Activated CD8-positive, alpha-beta memory T cell treated with anti-CD3 and anti-CD28 coated beads for 48 hours (primary cell): ENCODE results near the gene GNB1L.

ENCODE experiments used
- DNase-seq, 3 experiments: peaks; one replicate each; pipeline ENCODE4 v3.0.0-alpha.2; 2020; ENCODE audit warnings: low read depth in 2 of 3, low spot score in 2 of 3

The GNB1L gene

DNA sequence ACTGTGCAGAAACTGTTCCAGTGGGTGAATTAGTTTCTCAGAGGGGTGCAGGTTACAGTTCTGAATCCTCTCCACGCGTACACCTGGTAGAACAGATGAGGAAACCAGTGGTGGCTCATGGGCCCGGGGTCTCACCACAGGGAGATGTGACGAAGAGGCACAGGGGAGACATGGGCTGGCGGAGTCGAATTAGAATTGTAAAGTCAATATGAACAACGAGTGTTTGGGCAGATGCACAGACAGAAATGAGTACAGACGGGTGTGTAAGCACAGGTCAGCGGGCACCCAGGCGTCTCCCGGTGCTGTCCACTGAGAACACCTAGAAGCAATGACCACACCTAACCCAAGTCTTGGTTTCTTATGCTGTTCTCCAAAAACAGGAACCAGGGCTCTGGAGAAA is 41.8 kb downstream of the GNB1L start:
- no peak for DNase-seq

DNA sequence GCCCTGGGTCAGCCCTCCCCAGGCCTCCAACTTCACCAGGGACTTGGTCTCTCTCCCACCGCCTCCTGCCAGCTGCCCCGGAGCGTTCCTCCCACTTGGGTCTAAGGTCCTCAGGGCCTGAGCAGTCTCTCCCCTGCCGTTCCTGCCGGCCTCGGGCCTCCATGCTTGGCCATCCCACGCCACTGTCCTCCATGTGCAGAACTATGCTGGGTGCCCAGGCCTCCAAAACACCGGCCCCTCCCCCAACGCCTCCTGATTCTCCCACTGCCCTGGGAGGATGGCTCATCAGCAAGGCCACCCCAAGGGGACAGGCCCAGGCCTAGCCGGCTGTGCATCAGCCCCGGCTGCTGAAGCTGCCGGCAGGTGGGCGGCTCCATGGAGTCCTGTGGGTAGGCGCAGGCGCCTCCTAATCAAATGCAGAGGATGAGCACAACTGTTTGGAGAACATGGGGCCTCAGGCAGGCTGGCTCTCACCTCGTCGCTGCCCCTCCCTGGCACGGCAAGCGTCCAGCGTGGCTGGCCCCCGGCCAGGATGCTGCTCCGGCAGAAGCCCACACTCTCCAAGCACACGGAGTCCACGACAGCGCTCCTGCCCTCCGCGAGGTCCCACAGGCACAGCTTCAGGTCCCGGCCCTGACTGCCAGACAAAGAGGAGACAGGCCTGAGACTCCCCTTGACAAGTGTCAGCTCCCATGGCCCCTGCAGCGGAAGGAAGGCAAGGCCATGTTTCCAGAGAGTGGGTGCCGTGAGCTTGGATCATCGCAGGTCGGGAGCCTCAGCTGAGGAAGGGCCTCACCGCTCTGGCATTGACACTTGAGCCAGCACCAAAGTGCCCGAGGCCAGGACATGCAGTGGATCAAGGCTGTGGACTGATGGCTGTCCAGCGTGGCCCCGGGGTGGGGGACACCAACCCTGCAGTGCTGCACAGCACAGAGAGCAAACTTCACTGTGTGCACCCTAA is 42.6 kb downstream of the GNB1L start:
- DNase-seq: no peak

DNA sequence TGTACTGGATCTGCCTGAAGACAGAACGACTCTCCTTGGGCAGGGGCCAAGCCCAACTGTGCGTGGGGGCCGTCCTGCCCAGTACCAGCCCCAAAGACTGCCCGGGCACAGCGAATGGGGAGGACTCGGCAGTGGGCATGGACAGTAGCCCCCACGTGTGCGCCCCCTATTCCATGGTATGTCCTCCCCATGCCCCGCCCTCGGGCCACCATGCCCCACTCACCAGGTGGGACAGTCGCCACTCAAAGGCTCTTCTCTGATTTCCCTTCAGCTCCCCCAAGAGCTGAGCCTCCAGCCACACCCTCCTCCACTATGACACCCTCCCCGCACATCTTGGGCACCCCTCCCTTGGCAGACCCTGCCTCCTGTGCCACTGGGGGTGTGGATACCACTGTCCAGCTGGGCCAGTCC is 43.5 kb downstream of the GNB1L start:
- DNase-seq: no peak

DNA sequence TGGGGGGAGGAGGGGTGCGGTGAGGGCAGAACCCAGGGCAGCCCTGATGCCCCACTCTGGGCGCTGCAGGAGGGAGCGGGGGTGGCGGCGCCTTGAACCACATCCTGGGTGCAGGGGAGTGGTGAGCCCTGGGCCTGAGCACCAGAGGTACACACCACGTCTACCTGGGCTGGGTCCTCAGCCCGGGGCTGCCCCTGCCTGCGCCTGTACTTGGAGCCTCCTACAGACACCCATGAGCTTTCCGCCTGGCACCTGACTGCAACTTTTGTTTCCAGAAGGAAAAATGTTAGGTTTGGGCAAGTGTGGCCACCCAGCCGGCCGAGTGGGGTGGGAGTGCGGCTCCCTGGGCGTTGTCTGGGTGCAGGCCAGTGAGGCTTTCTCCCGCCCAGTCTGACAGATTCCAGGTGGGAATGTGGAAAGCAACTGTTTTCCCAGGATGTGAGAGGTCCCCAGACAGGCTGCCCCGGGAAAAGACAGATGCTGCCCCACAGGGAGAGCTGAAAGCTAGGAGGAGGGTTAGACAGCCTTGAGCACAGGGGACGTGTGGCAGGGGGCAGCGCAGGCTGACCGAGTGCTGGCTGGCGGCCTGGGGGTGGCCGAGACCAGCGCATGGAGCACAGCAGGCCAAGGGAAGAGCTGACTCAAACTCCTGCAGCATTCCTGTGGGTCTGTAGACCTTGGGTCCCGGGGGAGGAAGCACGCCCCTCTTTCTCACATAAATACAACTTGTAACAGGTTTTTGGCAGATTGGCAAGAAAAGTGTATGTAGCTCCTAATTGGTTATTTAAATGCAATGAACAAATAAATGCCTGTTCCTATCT is 44.1 kb downstream of the GNB1L start:
- DNase-seq: no peak

DNA sequence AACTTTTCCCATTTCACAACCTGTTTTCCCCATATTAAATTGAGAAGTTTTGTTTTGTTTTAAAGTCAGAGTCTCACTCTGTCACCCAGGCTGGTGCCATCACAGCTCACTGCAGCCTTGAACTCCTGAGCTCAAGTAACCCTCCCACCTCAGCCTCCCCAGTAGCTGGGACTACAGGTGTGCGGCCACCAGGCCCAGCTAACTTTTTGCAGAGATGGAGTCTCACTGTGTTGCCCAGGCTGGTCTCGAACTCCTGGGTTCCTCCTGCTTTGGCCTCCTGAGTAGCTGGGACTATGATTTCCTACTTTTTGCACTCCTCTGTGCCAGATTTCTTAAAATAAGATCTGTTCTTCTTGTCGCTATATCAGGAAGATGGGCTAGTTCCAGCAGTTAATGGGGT is 44.9 kb downstream of the GNB1L start:
- no peak for DNase-seq

DNA sequence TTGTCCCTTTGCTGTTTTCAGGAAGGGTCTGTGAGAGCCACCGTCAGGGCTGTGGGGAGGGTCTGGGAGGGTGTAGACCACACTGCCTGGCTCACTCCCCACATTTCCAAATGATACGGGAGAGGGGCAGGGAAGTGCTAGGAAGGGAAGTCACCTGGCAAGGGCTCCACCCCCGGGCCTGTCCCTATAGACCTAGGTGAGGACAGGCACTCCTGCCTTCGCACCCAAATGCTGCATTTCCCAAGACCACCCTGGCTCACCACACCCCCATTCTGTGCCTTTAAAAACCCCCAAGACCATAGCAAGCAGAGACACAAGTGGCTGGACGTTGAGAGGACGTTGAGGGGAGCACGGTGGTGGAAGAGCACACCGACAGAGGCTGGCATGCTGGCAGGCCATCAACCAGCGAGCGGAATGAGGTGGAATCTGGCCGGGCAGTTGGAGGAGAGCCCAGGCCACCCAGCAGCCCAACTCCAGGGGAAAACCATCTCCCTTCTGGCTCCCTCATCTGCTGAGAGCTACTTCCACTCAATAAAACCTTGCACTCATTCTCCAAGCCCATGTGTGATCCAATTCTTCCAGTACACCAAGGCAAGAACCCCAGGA is 45.7 kb downstream of the GNB1L start:
- no peak for DNase-seq

DNA sequence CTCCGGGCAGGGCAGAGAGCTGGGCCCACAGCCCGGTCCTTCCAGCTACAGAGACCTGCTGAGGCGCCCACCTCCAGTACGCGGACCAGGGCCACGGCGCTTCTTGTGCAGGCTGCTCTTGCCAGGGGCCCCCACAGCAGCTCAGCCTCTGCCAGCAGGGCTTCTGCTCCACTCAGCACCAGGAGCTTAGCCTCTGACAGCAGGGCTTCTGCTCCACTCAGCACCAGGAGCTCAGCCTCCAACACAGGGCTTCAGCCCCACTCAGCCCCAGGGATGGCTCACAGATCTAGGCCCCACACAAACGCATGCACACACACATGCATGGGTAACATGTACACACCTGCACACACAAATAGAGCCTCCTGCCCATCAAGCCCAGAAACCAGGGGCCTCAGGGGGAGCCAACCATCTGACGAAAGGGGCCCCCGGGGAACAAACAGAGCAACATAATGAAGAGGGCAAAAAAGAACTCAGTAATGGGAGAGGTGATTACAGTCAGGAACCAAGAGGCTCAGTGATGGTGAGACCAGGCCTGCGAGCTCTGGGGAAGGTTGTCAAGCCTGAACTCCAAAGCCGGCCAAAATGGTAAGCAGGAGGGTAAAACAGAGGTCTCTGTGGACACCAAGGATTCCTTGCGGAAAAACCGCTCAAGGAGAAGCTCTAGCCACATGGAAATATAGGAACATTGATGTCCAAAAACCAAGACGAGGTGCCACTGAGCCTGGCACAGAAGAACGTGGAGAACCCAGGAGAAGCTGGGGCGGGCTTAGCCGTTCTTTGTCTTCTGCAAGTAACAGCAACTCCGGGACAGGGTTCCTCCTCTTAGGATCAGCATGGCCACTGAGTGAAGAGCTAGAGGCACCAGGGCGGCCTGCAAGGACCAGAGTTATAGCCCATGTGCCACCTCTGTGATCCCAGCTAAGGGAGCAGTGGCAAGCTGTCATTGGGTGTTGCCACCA is 46.5 kb downstream of the GNB1L start:
- DNase-seq: no peak

DNA sequence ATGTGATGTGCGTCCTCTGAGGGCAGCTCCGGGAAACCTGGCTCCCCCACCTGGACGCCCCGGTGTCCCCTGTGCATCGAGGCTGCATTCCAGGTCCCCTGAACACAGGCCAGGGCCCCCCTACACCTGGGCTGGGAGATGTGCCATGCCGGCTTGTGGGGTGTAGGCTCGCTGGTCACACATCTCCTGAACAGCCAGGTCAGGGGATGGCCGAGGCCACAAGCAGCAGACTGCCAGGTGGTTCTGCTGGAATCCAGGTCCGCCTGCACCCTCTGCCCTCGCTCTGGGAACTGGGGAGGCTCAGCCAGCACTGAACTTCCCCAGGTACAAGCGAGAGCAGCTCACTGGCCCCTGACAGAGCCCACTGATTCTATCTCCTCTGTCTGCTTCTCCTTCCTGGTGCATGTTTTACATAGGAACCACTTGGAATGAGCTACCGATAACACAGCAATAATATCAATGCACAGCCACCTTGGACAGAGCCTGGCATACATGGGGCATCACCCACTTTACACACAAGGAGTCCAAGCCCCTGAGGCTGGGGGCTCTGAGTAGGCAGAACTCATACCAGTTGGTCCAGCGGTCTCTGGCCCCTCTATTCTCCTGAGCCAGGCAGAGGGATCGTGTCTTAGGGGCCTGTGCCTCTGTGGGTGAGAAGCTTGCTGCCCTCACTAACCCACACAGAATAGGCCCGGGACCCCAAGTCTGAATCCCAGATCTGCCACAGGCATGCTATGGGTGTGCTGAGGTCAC is 47.3 kb downstream of the GNB1L start:
- DNase-seq: no peak

DNA sequence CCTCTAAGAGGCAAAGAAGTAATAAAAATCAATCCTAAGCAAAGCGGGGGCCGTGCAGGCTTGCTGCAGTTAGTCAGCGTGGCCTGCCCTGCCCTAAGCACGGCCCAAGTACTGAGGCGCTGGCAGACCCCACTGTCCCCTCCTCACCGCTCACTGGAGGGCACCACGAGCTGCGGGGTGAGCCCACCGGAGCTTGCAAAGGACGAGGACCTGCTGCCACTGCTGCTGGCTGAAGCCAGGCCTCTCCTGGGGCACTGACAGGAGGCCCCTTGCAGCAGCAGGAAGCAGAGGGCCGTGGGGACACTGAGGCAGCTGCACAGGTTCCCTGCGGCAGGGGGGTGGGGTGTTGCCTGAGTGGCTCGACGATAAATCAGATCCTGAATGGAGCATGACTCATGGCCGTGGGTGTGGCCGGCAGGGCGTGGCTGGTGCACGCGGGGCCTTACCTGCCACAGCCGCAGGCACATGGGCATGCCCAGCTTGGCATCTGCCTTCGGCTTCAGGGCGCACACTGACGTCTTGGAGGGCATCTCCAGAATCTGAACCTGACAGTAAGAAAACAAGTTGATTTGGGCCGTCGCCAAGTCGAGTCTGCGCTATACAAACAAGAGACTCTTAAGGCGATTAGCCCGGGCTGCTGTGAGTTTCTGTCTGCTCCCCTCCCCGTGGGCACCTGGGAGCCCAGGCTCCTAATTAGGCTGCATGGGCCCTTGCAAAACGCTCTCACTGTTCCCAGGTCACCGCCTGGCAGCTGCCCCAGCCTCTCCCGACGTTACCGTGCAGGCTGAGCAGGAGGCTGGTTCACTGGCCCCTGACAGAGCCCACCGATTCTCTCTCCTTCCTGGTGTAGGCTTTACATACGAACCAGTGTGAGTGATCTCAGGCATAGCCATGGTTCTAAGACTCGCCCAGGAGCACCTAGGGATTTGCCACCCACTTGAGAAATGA is 48.2 kb downstream of the GNB1L start:
- no peak for DNase-seq

DNA sequence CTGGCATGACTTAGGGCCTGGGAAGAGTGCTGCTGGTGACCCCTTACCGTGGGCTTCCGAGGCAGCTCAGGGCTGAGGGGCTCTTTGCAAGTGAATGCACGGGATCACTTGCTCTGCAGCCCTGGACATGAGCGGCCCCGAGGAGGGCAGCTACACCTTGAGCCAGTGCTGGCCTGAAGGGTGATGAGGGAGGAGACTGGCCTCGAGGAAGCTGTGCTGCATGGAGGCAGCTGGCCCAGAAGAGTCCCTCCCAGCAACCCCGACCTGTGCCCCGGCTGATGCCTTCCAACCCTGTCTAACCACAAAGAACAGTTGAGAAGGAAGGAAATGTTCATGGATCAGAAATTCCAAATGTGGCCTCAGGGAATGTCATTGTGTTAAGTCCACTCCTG is 48.9 kb downstream of the GNB1L start:
- no peak for DNase-seq

DNA sequence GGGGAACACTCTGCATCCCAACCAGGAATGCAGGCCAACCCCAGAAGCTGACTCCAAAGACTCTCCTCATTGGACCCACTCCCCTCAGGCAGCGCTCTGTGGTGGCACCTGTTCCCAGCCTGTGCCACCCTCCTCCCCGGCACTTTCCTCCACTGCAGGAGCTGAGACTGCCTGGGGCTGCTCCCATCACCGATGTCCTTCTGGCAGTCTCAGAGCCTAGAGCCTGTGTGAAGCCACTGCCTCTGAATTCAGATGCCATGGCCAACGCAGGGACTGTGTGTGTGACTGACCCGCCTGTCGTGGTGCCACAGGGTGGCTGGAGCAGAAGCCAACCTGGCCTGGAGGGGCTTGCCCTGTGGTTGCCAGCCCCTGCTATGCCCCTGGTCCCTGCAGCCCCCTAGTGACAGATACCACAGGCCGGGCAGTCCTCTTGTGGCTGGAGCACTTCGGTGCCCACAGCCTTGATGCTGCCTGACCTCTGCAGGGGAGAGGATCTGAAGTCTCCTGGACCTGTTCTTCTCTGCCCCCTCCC is 50.9 kb downstream of the GNB1L start:
- DNase-seq: no peak

DNA sequence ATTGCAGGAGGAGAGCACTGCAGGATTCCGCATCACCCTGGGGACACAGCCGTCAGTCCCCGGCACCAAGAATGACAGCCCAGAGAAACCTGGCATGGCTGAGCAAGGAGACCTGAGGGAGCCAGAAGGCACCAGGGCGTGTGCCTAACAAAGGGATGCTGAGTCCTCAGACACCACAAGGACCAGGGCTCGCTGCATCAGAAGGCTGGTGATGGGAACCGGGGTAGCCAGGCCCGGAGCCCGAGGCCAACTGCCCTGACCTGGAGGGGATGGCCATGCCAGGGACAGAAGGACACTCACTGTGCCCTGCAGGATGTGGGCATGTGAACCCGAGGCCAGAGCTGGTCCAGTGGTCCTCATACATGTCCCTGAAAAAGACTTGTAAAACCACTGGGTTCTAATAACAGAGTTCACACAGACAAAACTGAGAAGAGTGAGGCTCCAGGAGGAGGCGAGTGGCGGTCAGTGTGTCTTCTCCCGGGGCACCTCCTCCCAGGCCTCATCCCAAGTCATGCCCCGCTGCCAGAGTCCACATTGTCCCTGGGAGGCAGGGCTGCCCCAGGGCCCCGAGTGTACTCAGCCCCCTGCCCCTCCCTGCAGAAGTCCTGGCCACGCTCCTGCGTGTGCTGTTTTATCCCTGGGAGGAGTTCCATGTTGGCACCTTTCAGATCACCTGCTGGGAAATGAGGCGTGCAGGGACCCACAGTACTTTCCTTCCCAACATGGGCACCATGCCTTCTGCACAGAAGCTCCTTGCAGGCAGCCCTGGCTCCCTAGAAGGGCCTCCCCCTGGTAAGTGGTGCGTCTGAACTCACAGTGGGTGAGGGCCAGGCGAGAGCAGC is 51.6 kb downstream of the GNB1L start:
- no peak for DNase-seq

DNA sequence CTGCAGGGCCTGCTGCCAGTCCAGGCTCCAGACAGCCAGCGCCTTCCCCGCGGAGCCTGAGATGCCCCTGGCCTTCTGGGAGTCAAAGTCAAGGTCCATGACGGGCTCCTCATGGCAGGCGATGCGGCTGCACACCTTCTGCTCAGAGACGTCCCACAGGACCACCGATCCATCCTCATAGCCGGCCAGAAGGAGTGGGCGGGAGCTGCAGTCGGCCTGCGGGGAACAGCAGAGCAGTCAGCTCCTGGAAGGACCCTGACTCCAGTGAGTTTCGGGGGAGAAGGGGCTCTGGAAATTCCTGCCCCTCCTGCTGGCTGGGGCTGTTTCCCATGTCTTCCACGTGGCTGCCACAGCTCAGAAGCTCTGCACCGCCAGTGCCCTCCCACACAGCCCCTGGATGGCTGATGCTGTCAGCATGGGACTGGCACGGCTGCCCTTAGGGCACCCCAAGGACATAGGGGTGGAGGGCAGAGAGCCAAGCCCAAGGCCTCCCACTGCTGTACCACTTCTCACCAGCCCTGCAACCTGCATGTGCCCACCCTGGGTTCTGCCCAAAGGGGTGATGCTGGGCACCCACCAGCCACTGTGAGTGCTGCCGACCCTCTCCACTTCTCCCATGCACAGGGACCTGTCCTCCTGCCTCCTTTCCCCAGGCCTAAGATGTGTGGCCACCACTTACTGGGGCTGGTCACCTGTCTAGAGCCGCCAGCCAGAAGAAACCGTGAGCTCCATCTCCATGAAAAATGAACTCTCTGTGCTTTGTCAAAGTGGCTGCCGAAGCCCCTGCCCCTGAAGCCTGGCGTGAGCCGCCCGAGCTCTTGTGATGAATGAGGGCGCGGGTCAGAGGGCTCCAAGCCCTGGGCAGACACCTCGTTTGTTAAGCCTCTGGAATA is 52.4 kb downstream of the GNB1L start:
- no peak for DNase-seq

DNA sequence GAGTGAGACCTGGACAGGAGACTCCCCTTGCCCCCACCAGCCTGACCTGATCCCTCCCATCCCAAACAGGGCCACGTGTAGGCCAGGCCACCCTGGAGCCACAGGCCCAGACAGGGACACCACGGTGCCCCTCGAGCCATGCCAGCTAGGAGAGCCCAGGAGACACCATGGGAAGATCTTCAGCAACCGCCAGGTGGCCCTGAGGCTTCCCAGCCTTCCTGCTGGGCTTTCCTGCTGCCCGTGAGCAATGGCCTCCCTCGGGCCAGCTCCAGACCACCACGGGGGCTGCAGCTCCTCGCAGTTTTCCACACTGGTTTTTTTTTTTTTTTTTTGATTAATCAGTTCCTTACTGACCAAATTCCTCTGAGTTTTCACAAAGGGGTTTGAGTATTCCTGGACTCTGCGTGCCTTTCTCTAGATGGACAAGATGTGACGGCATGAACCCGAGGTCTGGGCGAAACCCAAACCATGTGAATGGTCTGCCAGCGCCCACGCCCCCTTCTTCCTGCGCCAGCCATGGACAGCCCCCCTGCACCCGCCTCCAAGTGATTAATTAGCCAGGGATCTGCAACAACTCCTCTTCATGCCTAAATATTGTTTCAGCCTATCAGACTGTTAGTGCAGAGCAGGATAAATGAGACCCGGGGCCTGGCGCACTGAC is 53.2 kb downstream of the GNB1L start:
- no peak for DNase-seq

DNA sequence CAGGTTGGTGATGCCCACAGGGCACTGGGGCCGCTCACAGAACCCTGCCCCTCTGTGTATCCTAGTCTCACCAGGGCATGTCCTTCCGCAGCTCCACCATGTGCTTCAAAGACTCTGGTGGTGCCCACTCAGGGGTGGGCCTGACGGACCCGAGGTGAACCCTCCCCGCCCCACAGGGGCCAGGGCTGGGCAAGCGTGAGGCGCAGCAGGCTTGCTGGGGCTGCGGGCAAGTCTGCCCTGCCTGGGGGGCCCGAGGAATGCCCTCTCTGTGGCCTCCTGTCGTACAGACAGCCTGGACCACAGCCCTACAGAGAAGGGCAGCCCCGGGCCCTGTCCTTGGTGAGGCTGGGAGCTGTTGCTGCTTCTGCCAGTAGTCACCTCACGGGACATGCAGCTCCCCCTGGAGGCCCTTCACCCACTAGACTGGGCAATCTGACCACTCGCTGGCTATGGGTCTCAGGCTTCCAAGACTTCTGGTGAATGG is 53.9 kb downstream of the GNB1L start:
- no peak for DNase-seq

DNA sequence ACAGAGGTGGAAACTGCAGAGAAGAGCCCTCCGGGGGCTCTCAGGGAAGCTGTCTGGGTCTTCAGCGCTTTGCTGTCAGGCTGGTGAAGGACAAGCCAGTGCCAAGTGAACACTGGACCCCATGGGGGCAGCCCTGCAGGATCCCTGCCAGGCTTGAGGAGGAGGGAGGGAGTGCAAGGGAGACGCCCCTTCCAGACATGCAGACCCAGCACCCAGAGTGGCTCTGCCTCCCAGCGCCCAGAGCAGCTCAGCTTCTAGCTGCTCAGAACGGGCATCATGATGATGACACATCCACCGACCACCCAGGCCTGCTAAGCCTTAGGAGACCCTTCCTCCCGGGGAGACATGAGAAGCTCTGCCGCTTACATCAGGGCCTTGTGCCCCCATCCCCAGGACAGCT is 54.4 kb downstream of the GNB1L start:
- DNase-seq: no peak
